ENCODE results near the gene USP7.
"Not testable (repeated sequence)": the region's sequence is repeated elsewhere in the genome, so short reads cannot be mapped to it uniquely, and the experiment has no call there.

The USP7 gene

DNA sequence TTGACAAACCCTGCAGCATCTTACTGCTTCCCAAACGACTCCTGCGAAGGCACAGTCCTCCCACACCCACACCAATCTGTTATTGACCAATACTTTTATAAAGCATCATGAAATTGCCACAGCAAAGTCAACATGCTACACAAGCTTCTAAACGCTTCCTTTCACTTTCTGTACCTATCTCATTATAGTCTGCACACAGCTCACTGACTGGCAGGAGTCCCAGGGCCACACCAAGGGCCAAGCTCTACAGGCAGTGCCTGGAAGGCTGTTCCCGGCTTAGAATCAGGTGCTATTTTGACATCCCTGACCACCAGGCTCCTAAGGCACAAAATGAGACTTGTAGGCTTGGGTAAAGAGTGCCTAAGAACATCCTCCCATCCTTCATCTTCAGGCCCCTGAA is 39.5 kb downstream of the USP7 start:
- no peak overlapping the region for H3K4me3 ChIP-seq (ENCODE audit: low read depth, low read length)
- TF ChIP-seq, protein P1, sequence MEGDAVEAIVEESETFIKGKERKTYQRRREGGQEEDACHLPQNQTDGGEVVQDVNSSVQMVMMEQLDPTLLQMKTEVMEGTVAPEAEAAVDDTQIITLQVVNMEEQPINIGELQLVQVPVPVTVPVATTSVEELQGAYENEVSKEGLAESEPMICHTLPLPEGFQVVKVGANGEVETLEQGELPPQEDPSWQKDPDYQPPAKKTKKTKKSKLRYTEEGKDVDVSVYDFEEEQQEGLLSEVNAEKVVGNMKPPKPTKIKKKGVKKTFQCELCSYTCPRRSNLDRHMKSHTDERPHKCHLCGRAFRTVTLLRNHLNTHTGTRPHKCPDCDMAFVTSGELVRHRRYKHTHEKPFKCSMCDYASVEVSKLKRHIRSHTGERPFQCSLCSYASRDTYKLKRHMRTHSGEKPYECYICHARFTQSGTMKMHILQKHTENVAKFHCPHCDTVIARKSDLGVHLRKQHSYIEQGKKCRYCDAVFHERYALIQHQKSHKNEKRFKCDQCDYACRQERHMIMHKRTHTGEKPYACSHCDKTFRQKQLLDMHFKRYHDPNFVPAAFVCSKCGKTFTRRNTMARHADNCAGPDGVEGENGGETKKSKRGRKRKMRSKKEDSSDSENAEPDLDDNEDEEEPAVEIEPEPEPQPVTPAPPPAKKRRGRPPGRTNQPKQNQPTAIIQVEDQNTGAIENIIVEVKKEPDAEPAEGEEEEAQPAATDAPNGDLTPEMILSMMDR (IDR thresholded peaks at IDR 0.05; ENCODE audit: low read depth, low read length), result no peak

DNA sequence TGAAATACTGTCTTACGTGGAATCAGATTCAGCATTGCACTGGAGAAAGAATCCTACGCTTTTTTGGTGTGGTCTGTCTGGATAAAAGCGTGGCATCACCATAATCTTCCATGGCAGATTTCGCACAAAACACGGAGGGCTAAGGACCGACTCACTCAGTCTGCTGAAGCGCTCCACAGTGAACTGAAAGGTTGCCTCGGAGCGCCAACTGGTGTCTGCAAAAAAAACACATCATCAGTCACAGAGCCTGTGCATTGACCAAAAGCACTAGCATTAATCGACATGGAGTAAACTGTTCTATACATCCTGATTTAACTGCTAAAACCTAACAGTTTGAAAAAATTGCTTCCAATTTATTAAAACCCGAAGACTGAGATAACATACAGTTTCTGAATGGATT is 40.5 kb downstream of the USP7 start:
- TF ChIP-seq, protein P1 (IDR thresholded peaks at IDR 0.05; ENCODE audit: low read depth, low read length), result no peak
- H3K4me3 ChIP-seq (ENCODE audit: low read depth, low read length), result no peak overlapping the region

- TF ChIP-seq, protein P1 (IDR thresholded peaks at IDR 0.05; ENCODE audit: low read depth, low read length), result no peak
- H3K4me3 ChIP-seq (ENCODE audit: low read depth, low read length), result no peak overlapping the region
These were observed 42.2 kb downstream of the USP7 start for GRCh38 chr16:8921347-8921984.

DNA sequence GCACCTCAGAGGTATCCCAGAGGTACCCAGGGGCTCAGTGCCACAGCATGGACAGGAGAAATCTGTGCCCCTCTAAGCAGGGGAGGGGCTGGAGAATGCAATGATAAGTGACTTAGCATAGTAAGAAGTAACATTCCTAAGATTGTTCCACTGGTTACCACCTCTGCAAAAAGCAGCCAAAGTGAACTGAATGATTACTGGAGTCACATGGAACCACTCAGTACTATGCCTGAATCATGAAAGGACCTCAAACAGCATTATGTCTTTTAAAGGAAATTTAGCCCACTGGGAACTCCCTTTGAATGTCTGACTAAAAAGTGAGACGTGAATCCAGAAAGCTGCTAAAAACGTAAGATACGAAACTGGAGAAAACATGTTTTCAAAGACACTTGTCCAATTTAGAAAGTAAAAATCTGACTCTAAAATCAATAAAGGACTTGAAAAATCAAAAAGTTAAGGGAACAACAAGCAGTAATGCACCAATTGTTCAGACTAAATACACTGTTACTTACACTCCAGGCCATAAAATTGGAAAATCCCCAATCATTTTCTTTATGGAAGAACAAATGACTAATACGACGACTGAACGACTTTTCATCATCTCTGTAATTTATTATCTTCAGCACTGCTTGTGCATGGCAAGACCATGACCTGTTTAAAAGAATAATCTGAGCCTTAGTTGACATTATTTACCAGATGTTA is 42.9 kb downstream of the USP7 start:
- TF ChIP-seq, protein P1 (IDR thresholded peaks at IDR 0.05; ENCODE audit: low read depth, low read length), result no peak
- no peak overlapping the region for H3K4me3 ChIP-seq (ENCODE audit: low read depth, low read length)

DNA sequence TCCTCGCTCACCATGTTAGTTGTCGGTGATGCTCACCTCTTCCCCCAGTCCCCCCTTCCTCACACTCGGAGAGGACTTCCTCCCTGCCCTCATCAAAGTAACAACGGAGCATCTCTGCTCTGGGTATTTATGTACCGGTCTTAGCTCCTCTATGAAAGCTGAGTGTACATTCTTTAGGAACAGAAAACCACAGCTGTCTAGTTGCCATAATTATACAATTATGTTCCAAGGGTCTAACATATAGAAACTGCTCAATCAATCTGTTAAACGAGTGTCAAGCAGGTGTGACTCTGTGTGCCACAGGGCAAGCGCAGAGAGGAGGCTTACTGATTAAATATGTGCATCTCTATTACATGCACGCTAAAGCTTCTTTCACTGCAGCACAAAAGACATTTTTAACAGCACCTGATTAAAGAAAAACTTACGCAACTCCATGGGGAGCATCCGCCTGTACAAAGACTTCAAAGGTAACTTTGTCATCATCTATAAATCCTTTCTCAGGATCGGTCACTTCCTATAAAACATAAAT is 43.7 kb downstream of the USP7 start:
- no peak overlapping the region for H3K4me3 ChIP-seq (ENCODE audit: low read depth, low read length)
- TF ChIP-seq, protein P1 (IDR thresholded peaks at IDR 0.05; ENCODE audit: low read depth, low read length), result no peak

DNA sequence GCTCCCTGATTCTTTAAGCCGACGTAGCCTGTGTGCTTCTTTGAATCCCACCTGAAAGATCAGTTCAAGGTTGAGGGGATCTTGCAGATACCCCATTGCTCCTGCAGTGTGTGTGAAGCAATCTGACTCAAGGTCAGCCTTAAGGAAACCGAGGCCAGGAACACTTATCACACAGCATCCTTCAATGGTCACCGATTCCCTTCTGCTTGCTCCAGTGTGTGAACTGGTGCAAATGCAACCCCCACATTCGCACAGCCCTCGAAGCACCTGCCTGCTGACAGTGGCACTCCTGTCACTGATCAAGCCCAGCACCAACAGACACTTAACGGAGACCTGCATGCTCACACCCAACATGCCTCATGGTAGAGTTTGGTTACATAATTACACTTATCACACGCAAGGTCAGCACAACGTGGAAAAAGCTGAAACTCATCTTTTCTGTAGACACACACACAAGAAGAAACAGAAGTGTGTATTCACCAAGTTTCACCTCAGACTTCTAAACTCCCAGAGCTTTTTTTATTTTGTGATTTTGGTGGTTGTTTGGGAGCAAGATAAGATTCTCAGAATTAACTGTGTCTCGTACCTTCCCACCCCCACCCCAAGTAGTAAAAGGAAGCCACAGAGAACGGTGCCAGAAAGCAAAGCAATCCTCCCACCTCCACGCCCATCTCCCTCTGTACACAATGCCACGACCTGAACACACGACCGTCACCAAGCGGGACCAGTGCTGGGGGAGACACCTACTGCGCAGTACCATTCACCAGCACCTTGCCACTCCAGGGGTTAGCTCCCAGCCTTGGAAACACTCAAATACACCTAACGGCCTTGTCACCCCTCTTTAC is 44.4 kb downstream of the USP7 start:
- no peak overlapping the region for H3K4me3 ChIP-seq (ENCODE audit: low read depth, low read length)
- TF ChIP-seq, protein P1 (IDR thresholded peaks at IDR 0.05; ENCODE audit: low read depth, low read length), result no peak

- H3K4me3 ChIP-seq (ENCODE audit: low read depth, low read length), result not testable (repeated sequence)
These were observed 46.4 kb downstream of the USP7 start for GRCh38 chr16:8917336-8917735.
